ENCODE data around the gene BAZ2B.

GRCh38 chr2:159595410-159596046, 20.8 kb downstream of the BAZ2B start:
- peak; percentile 17; the same call in 1 of the 2 replicates for TF ChIP-seq CTCF (conservative IDR thresholded peaks at IDR 0.05)
- TF ChIP-seq ZFX (IDR thresholded peaks at IDR 0.05), result no peak

All from C4-2B (cell line).